ENCODE results near the gene HTR3A. TPM values are rescaled to one million over a fixed set of nuclear protein-coding genes. Genes with fewer than 3 reads are reported as not detected.

HTR3A gene
- total and polyA plus RNA-seq, 8 donors = 0.11 to 0.79 (median 0.29) TPM; not detected in 4

- no peak for TF ChIP-seq CTCF (IDR thresholded peaks at IDR 0.05)
- no peak for ATAC-seq
Measured at GRCh38 chr11:113956986-113957385, 17.9 kb upstream of the HTR3A start.

GRCh38 chr11:113960702-113961330 lies 14.1 kb upstream of the HTR3A start:
- no peak for ATAC-seq
- intact Hi-C loops (cut with DNase I) = no loop called here
- Histone ChIP-seq H3K4me3 (no peak overlapping the region), H3K4me1 (peaks cover 0 to 10% of the 10 kb centered on the region in 2 donors), H3K36me3 (no peaks in the 10 kb centered on the region), H3K27ac (no peak overlapping the region), H3K27me3 (peaks cover 0 to 2% of the 10 kb centered on the region in 2 donors), H3K9me3 (no peaks in the 10 kb centered on the region)
- TF ChIP-seq CTCF (IDR thresholded peaks at IDR 0.05) = no peak
- DNase-seq = no peak

More at GRCh38 chr11:113956986-113957385, 17.9 kb upstream of the HTR3A start:
- intact Hi-C loops (cut with DNase I) = no loop called here
- H3K4me3 ChIP-seq = no peak overlapping the region
- H3K4me1 ChIP-seq = peaks cover 0 to 19% of the 10 kb centered on the region in 2 donors
- DNase-seq = no peak
- no peaks in the 10 kb centered on the region for H3K9me3 ChIP-seq
- peaks cover 0 to 15% of the 10 kb centered on the region in 2 donors for H3K27me3 ChIP-seq
- H3K27ac ChIP-seq = no peak overlapping the region
- H3K36me3 ChIP-seq = no peaks in the 10 kb centered on the region

DNA sequence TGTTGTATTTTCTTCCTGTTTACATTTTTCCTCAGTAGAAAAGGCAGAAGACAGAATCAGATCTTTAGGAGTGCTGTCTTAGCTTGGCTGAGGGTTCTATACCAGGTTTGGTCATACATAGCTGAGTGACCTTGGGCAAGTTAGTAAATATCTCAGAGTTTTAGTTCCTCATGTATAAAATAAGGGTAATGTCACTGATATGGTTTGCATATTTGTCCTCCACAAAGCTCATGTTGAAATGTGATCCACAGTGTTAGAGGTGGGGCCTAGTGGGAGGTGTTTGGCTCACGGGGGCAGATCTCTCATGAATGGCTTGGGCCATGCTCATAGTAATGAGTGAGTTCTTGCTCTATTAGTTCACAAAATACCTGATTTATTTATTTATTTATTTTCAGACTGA lies 7.5 kb upstream of the HTR3A start:
- TF ChIP-seq CTCF (IDR thresholded peaks at IDR 0.05) = no peak
- Histone ChIP-seq H3K4me3 (no peak overlapping the region), H3K27ac (no peak overlapping the region), H3K9me3 (no peaks in the 10 kb centered on the region), H3K4me1 (no peaks in the 10 kb centered on the region), H3K27me3 (no peaks in the 10 kb centered on the region), H3K36me3 (no peaks in the 10 kb centered on the region)
- intact Hi-C loops (cut with DNase I) = no loop called here
- ATAC-seq = no peak
- DNase-seq = no peak

- no peak for ATAC-seq
- DNase-seq = no peak
- H3K9me3 ChIP-seq = no peaks in the 10 kb centered on the region
- intact Hi-C loops (cut with DNase I) = no loop called here
- H3K27ac ChIP-seq = no peak overlapping the region
- no peak for TF ChIP-seq CTCF (IDR thresholded peaks at IDR 0.05)
- H3K4me3 ChIP-seq = no peak overlapping the region
- peaks cover 2 to 4% of the 10 kb centered on the region in 2 donors for H3K4me1 ChIP-seq
- H3K36me3 ChIP-seq = no peaks in the 10 kb centered on the region
- H3K27me3 ChIP-seq = peaks cover 0 to 5% of the 10 kb centered on the region in 2 donors
Measured at GRCh38 chr11:113971506-113972195, 3.3 kb upstream of the HTR3A start.

- intact Hi-C loops (cut with DNase I) = no loop called here
- Histone ChIP-seq H3K27ac (no peak overlapping the region), H3K4me1 (peaks cover 2 to 4% of the 10 kb centered on the region in 2 donors), H3K27me3 (peaks cover 0 to 26% of the 10 kb centered on the region in 2 donors), H3K36me3 (no peaks in the 10 kb centered on the region), H3K4me3 (no peak overlapping the region), H3K9me3 (no peaks in the 10 kb centered on the region)
- ATAC-seq = no peak
- DNase-seq = no peak
- no peak for TF ChIP-seq CTCF (IDR thresholded peaks at IDR 0.05)
Measured at GRCh38 chr11:113977071-113977490, 2.2 kb downstream of the HTR3A start.
